Activated T-helper 1 cell treated with anti-CD3 and anti-CD28 coated beads, Interleukin-12 subunit alpha, Interleukin-12 subunit beta, Interleukin-2, Interleukin-4 antibody, amounts not matched to agents 30 ng/mL and 10 ng/mL and 1 ng/mL, durations not matched to agents 14 hours and 24 hours and 36 hours (primary cell): Measurements from ENCODE around the gene KDM2B. TPM values are rescaled to one million over a fixed set of nuclear protein-coding genes. Genes with fewer than 3 reads are reported as not detected.

Experiments used
- DNase-seq: peaks from one replicate; pipeline ENCODE4 v3.0.0; 2021; ENCODE audit warnings: low spot score
- H3K27ac Mint-ChIP-seq: one replicate; pipeline ENCODE4 v1.8.0; 2021; ENCODE audit warnings: mild to moderate bottlenecking, mixed read lengths
- H3K27me3 Mint-ChIP-seq: one replicate; pipeline ENCODE4 v1.8.0; 2022; ENCODE audit warnings: mild to moderate bottlenecking, moderate library complexity, mixed read lengths; ENCODE audit not compliant: insufficient read depth
- H3K36me3 Mint-ChIP-seq: one replicate; pipeline ENCODE4 v1.8.0; 2021; ENCODE audit warnings: low read depth, mixed read lengths
- H3K4me1 Mint-ChIP-seq: one replicate; pipeline ENCODE4 v1.8.0; 2021; ENCODE audit warnings: low read depth, mixed read lengths
- H3K4me3 Mint-ChIP-seq: one replicate; pipeline ENCODE4 v1.8.0; 2021; ENCODE audit warnings: mild to moderate bottlenecking, moderate library complexity, mixed read lengths
- H3K9me3 Mint-ChIP-seq: one replicate; pipeline ENCODE4 v1.8.0; 2021; ENCODE audit warnings: mixed read lengths
- intact Hi-C: fragments of 100-400 bp; cut with micrococcal nuclease; formaldehyde crosslinking; loops from one replicate; pipeline ENCODE4 v1.15.1; 2024
- total RNA-seq: library from RNA; stranded (reverse); gene quantifications from 2 replicates; pipeline ENCODE4 v1.2.3, GENCODE V29; 2022

Gene KDM2B
- total RNA-seq = 58.1 and 60.1 TPM in 2 replicates

GRCh38 chr12:121580959-121581685 is at the start of gene KDM2B:
Gene KDM2B (minus strand): TSS chr12:121581023. CDS start chr12:121580911, 112 bp downstream.
- Mint-ChIP-seq H3K36me3 (peaks cover 5% of the 10 kb centered on the region), H3K4me1 (peaks cover 40% of the 10 kb centered on the region), H3K4me3 (peak within 1 kb of the TSS; percentile 98), H3K27ac (peak within 1 kb of the TSS; percentile 100), H3K9me3 (no peaks in the 10 kb centered on the region), H3K27me3 (no peaks in the 10 kb centered on the region)
- intact Hi-C loops = loop anchor here (1.0 to 5.0 kb wide), 6 partner anchors 9 to 307 kb away; partner anchors contain the start of gene PSMD9
- peak; percentile 18 for DNase-seq

GRCh38 chr12:121628536-121628935 is 47.7 kb upstream of the KDM2B start:
- Mint-ChIP-seq H3K36me3 (peaks cover 36% of the 10 kb centered on the region), H3K4me3 (peak overlapping the region; percentile 92), H3K27ac (peak overlapping the region; percentile 95), H3K9me3 (no peaks in the 10 kb centered on the region), H3K27me3 (no peaks in the 10 kb centered on the region), H3K4me1 (peaks cover 64% of the 10 kb centered on the region)
- intact Hi-C loops = loop anchor here (5.0 kb wide), 2 partner anchors 331 to 416 kb away; partner anchors contain the start of genes CAMKK2 and P2RX4
- no peak for DNase-seq

GRCh38 chr12:121628037-121628436 is 47.2 kb upstream of the KDM2B start:
- Mint-ChIP-seq H3K36me3 (peaks cover 35% of the 10 kb centered on the region), H3K4me1 (peaks cover 64% of the 10 kb centered on the region), H3K27ac (peak overlapping the region; percentile 95), H3K4me3 (peak overlapping the region; percentile 92), H3K9me3 (no peaks in the 10 kb centered on the region), H3K27me3 (no peaks in the 10 kb centered on the region)
- intact Hi-C loops = loop anchor here (5.0 kb wide), 2 partner anchors 331 to 416 kb away; partner anchors contain the start of genes CAMKK2 and P2RX4
- DNase-seq = no peak

GRCh38 chr12:121626853-121627640 is 46.2 kb upstream of the KDM2B start:
- H3K27me3 Mint-ChIP-seq = no peaks in the 10 kb centered on the region
- H3K36me3 Mint-ChIP-seq = peaks cover 32% of the 10 kb centered on the region
- H3K4me3 Mint-ChIP-seq = peak overlapping the region; percentile 92
- no peaks in the 10 kb centered on the region for H3K9me3 Mint-ChIP-seq
- intact Hi-C loops = loop anchor here (1.0 to 5.0 kb wide), 18 partner anchors 10 to 1310 kb away; partner anchors contain the start of genes ANAPC5, CAMKK2, DIABLO and KDM2B
- H3K27ac Mint-ChIP-seq = peak overlapping the region; percentile 95
- peaks cover 55% of the 10 kb centered on the region for H3K4me1 Mint-ChIP-seq
- DNase-seq = peak; percentile 84

DNA sequence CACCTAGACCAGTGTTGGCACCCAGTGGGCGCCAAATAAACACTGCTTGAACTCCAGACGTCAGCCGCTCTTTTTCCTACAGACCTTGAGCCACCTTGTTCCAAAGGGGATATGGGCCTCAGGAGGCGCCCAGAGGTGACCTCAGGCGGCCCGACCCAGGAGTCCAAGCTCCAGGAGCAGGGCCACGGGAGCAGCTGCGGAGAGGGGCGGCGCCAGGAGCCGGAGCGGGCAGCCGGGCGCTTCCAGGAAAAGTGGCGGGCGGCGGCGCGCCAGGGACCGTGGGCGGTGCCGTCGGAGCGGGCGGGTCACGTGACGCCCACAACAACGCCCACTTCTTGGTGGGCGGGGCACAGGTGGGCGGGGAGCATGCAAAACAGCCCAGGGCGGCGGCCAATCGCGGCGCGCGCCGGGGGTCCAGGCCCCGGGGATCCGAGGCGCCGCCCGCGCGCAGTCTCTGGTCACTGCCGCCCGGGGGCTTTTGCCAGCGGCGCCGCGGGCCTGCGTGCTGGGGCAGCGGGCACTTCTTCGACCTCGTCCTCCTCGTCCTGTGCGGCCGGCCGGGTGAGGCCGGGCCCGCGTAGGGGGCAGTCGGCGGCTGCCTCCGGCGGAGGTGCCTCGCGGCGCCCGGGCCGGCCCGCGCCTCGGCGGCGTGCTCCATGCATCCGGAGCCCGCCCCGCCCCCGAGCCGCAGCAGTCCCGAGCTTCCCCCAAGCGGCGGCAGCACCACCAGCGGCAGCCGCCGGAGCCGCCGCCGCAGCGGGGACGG is 45.4 kb upstream of the KDM2B start, which contains the start of gene ORAI1:
ORAI1 (plus strand) TSS at position 444 of the 766 bp plus-strand sequence.
- H3K9me3 Mint-ChIP-seq = no peaks in the 10 kb centered on the region
- peak within 1 kb of the TSS; percentile 92 for H3K4me3 Mint-ChIP-seq
- peaks cover 29% of the 10 kb centered on the region for H3K36me3 Mint-ChIP-seq
- H3K27me3 Mint-ChIP-seq = no peaks in the 10 kb centered on the region
- DNase-seq = peak; percentile 96
- intact Hi-C loops = loop anchor here (1.0 to 5.0 kb wide), 7 partner anchors 86 to 1309 kb away; partner anchors contain the start of genes ANAPC5, CAMKK2, P2RX4 and TMEM120B
- H3K27ac Mint-ChIP-seq = peak within 1 kb of the TSS; percentile 95
- peaks cover 49% of the 10 kb centered on the region for H3K4me1 Mint-ChIP-seq

DNA sequence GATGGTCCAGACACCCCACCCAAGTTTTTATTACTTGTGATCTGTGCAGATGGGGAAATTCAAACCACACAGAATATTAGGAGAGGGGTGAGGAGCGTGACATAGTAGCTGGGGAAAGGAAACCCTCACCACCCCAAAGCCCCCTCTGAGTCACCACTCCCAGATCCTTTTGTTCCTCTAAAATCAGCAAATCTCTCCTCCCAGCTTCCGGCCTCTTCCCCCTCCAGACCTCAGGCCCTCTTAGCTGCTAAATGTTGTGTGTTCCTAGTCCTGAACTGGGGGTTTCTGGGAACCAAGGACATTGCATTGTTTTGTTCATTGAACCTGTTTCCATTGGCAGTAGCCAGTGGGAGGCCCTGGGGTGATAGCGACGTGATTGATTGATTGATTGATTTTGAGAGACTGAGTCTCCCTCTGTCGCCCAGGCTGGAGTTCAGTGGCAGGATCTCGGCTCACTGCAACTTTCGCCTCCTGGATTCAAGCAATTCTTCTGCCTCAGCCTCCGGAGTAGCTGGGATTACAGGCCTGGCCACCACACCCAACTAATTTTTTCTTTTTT is 39.6 kb upstream of the KDM2B start:
- H3K4me1 Mint-ChIP-seq = peaks cover 7% of the 10 kb centered on the region
- intact Hi-C loops = no loop called here

DNA sequence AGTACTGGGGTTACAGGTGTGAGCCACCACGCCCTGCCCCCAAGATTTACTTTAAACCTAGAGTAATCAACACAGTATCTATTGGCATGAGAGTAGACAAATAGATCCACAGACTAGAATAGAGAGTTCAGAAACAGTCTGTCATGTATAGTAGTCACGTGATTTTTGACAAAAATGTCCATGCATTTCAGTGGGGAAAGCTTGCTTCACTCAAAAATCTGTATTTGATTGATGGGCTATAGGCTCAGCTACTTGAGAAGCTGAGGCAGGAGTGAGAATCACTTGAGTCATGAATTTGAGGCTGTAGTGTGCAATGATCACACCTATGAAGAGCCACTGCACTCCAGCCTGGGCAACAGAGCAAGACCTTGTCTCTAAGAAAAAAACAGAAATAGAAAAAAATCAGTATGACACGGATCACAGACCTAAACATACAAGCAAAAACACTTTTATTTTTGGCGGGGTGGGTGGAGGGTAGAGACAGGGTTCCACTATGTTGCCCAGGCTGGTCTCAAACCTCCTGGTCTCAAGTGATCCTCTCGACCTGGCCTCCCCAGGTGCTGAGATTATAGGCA is 37.9 kb upstream of the KDM2B start:
- Mint-ChIP-seq H3K27ac (no peak overlapping the region), H3K36me3 (peaks cover 2% of the 10 kb centered on the region), H3K27me3 (no peaks in the 10 kb centered on the region), H3K4me1 (no peaks in the 10 kb centered on the region), H3K4me3 (no peak overlapping the region), H3K9me3 (no peaks in the 10 kb centered on the region)
- intact Hi-C loops = no loop called here
- DNase-seq = no peak

More for the DNA sequence above, 39.6 kb upstream of the KDM2B start:
- no peak overlapping the region for H3K27ac Mint-ChIP-seq
- H3K36me3 Mint-ChIP-seq = peaks cover 2% of the 10 kb centered on the region
- DNase-seq = no peak
- H3K9me3 Mint-ChIP-seq = no peaks in the 10 kb centered on the region
- no peaks in the 10 kb centered on the region for H3K27me3 Mint-ChIP-seq
- no peak overlapping the region for H3K4me3 Mint-ChIP-seq

DNA sequence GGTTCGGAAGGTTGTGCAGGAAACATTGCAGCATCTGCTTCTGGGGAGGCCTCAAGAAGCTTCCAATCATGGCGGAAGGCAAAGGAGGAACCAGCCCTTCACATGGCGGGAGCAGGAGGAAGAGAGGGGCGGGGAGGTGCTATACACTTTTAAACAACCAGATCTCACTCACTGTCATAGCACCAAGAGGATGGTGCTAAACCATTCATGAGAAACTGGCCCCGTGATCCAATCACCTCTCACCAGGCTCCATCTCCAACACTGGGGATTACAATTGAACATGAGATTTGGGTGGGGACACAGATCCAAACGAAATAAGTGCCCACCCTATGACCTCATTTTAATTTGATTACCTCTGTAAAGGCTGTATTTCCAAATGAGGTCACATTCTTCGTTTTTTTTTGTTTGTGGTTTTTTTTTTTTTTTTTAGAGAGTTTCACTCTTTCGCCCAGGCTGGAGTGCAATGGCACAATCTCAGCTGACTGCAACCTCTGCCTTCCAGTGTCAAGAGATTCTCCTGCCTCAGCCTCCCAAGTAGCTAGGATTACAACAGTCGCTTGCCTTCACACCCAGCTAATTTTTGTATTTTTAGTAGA is 34.1 kb upstream of the KDM2B start:
- H3K4me1 Mint-ChIP-seq = no peaks in the 10 kb centered on the region
- no peaks in the 10 kb centered on the region for H3K36me3 Mint-ChIP-seq
- H3K27me3 Mint-ChIP-seq = peaks cover 2% of the 10 kb centered on the region
- H3K27ac Mint-ChIP-seq = peak overlapping the region; percentile 65
- intact Hi-C loops = no loop called here
- H3K9me3 Mint-ChIP-seq = no peaks in the 10 kb centered on the region
- H3K4me3 Mint-ChIP-seq = no peak overlapping the region
- DNase-seq = no peak

GRCh38 chr12:121613462-121613861 is 32.6 kb upstream of the KDM2B start:
- H3K27me3 Mint-ChIP-seq = peaks cover 4% of the 10 kb centered on the region
- no peak overlapping the region for H3K4me3 Mint-ChIP-seq
- no peak overlapping the region for H3K27ac Mint-ChIP-seq
- intact Hi-C loops = no loop called here
- H3K9me3 Mint-ChIP-seq = no peaks in the 10 kb centered on the region
- H3K36me3 Mint-ChIP-seq = no peaks in the 10 kb centered on the region
- peaks cover 3% of the 10 kb centered on the region for H3K4me1 Mint-ChIP-seq
- DNase-seq = no peak

DNA sequence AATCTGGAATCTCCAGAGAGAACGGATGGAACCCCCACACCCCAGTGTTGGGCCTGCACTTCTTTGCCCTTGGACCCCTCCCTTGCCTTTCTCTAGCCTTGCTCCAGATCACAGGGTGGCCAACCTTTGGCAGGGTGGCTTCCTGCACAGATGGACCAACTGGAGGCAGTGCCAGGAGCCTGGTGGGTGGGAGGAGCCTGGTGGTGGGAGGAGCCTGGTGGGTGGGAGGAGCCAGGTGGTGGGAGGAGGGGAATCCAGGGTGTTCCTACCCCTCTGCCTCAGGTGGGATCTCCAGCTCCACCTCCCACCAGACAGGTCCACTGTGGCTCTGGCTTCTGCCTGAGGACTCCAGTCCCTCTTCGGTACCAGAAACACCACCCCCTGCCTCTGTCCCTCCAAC is 30.5 kb upstream of the KDM2B start:
- Mint-ChIP-seq H3K4me3 (no peak overlapping the region), H3K9me3 (no peaks in the 10 kb centered on the region), H3K4me1 (peaks cover 5% of the 10 kb centered on the region), H3K27ac (no peak overlapping the region), H3K36me3 (no peaks in the 10 kb centered on the region), H3K27me3 (peaks cover 4% of the 10 kb centered on the region)
- intact Hi-C loops = no loop called here
- DNase-seq = no peak

- intact Hi-C loops = no loop called here
- peaks cover 5% of the 10 kb centered on the region for H3K4me1 Mint-ChIP-seq
- H3K27me3 Mint-ChIP-seq = peaks cover 4% of the 10 kb centered on the region
- no peak overlapping the region for H3K4me3 Mint-ChIP-seq
- no peak overlapping the region for H3K27ac Mint-ChIP-seq
- DNase-seq = no peak
- no peaks in the 10 kb centered on the region for H3K36me3 Mint-ChIP-seq
- H3K9me3 Mint-ChIP-seq = no peaks in the 10 kb centered on the region
Observed at GRCh38 chr12:121610239-121611149, 29.7 kb upstream of the KDM2B start.
